Measurements from ENCODE around the gene HNRNPF. TPM values are rescaled to one million over a fixed set of nuclear protein-coding genes. Genes with fewer than 3 reads are reported as not detected.

The HNRNPF gene
- total and polyA plus RNA-seq, 4 donors: 79.1 to 237 (median 176) TPM

DNA sequence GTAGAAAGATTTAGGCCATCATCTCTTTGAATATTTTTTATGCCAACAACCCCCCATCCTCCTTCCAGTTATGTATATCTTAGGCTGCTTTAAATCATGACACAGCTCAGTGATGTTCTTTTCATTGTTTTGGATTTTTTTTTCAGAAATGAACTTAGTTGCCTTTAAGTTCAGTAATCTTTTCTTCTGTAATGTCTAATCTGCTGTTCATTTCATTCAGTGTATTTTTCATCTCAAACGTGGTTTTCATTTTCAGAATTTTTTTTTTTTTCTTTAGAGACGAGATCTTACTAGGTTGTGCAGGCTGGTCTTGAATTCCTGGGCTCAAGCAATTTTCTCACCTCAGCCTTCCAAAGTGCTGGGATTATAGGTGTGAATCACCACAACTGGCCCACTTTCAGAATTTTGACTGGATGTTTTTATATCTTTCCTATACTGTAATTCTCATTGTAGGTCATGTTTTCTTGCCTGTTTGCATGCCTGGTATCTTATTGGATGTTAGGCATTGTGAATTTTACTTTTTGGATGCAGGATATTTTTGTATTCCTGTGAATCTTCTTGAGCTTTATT is 36.0 kb upstream of the HNRNPF start:
- TF ChIP-seq CTCF (IDR thresholded peaks at IDR 0.05; ENCODE audit: control extremely low read depth, extremely low read depth): no peak
- Histone ChIP-seq H3K27ac (ENCODE audit: low read depth in 1 of 2, low read length in 1 of 2) (no peak overlapping the region), H3K4me1 (ENCODE audit: control insufficient read depth in 5 of 5, insufficient read depth in 5 of 5, low read length in 5 of 5) (no peaks in the 10 kb centered on the region), H3K36me3 (ENCODE audit: control insufficient read depth in 4 of 4, insufficient read depth in 4 of 4, low read length in 4 of 4) (no peaks in the 10 kb centered on the region), H3K27me3 (ENCODE audit: control insufficient read depth in 3 of 3, insufficient read depth in 3 of 3, low read length in 2 of 3) (no peaks in the 10 kb centered on the region), H3K4me3 (no peak overlapping the region), H3K9ac (ENCODE audit: insufficient read depth in 1 of 2, low read length in 2 of 2) (no peak overlapping the region), H3K9me3 (ENCODE audit: control insufficient read depth in 4 of 4, insufficient read depth in 3 of 4, low read length in 3 of 4) (no peaks in the 10 kb centered on the region)
- no peak for DNase-seq
- 92 to 96% methylated on average over 2 of the region's 2 CpGs for WGBS, 2 donors
- no peak for ATAC-seq (ENCODE audit: insufficient read depth, low FRiP score)

GRCh38 chr10:43444323-43444722 is 35.3 kb upstream of the HNRNPF start:
- Histone ChIP-seq H3K9ac (ENCODE audit: insufficient read depth in 1 of 2, low read length in 2 of 2) (no peak overlapping the region), H3K27ac (ENCODE audit: low read depth in 1 of 2, low read length in 1 of 2) (no peak overlapping the region), H3K9me3 (ENCODE audit: control insufficient read depth in 4 of 4, insufficient read depth in 3 of 4, low read length in 3 of 4) (no peaks in the 10 kb centered on the region), H3K27me3 (ENCODE audit: control insufficient read depth in 3 of 3, insufficient read depth in 3 of 3, low read length in 2 of 3) (no peaks in the 10 kb centered on the region), H3K4me1 (ENCODE audit: control insufficient read depth in 5 of 5, insufficient read depth in 5 of 5, low read length in 5 of 5) (no peaks in the 10 kb centered on the region), H3K4me3 (no peak overlapping the region), H3K36me3 (ENCODE audit: control insufficient read depth in 4 of 4, insufficient read depth in 4 of 4, low read length in 4 of 4) (no peaks in the 10 kb centered on the region)
- 79 to 89% methylated on average over 7 of the region's 7 CpGs for WGBS, 2 donors
- no peak for TF ChIP-seq CTCF (IDR thresholded peaks at IDR 0.05; ENCODE audit: control extremely low read depth, extremely low read depth)
- ATAC-seq (ENCODE audit: insufficient read depth, low FRiP score) (no peak), DNase-seq (no peak)

DNA sequence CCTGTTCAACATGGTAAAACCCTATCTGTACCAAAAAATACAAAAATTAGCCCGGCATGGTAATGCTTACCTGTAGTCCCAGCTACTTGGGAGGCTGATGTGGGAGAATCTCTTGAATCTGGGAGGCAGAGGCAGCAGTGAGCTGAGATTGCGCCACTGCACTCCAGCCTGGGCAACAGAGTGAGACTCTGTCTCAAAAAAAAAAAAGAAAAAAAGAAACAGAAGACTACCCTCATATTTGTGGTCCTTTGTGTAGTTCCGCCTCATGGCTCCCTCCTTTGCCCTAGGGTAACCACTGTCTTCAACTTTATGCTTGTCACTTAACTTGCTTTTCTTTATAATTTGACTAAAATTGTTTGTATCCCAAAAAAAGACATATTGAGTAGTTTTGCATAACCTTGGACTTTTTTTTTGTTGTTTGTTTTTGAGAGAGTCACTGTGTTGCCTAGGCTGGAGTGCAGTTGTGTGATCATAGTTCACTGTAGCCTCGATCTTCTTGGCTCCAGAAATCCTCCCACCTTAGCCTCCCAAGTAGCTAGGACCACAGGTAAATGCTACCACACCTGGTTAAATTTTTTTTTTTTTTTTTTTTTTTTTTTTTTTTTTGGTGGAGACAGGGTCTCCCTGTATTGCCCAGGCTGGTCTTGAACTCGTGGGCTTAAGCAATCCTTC is 31.6 kb upstream of the HNRNPF start:
- H3K9me3 ChIP-seq (ENCODE audit: control insufficient read depth in 4 of 4, insufficient read depth in 3 of 4, low read length in 3 of 4): no peaks in the 10 kb centered on the region
- no peak overlapping the region for H3K9ac ChIP-seq (ENCODE audit: insufficient read depth in 1 of 2, low read length in 2 of 2)
- H3K4me3 ChIP-seq: no peak overlapping the region
- no peaks in the 10 kb centered on the region for H3K27me3 ChIP-seq (ENCODE audit: control insufficient read depth in 3 of 3, insufficient read depth in 3 of 3, low read length in 2 of 3)
- WGBS, 2 donors: 88 to 89% methylated on average over 5 of the region's 5 CpGs
- no peak for TF ChIP-seq CTCF (IDR thresholded peaks at IDR 0.05; ENCODE audit: control extremely low read depth, extremely low read depth)
- H3K36me3 ChIP-seq (ENCODE audit: control insufficient read depth in 4 of 4, insufficient read depth in 4 of 4, low read length in 4 of 4): no peaks in the 10 kb centered on the region
- peaks cover 0 to 4% (median 0%) of the 10 kb centered on the region in 5 donors for H3K4me1 ChIP-seq (ENCODE audit: control insufficient read depth in 5 of 5, insufficient read depth in 5 of 5, low read length in 5 of 5)
- no peak overlapping the region for H3K27ac ChIP-seq (ENCODE audit: low read depth in 1 of 2, low read length in 1 of 2)
- no peak for ATAC-seq (ENCODE audit: insufficient read depth, low FRiP score)
- no peak for DNase-seq

Measured in lung (tissue), 12 donors.